ENCODE data around the gene SUN2.

SUN2 gene

DNA sequence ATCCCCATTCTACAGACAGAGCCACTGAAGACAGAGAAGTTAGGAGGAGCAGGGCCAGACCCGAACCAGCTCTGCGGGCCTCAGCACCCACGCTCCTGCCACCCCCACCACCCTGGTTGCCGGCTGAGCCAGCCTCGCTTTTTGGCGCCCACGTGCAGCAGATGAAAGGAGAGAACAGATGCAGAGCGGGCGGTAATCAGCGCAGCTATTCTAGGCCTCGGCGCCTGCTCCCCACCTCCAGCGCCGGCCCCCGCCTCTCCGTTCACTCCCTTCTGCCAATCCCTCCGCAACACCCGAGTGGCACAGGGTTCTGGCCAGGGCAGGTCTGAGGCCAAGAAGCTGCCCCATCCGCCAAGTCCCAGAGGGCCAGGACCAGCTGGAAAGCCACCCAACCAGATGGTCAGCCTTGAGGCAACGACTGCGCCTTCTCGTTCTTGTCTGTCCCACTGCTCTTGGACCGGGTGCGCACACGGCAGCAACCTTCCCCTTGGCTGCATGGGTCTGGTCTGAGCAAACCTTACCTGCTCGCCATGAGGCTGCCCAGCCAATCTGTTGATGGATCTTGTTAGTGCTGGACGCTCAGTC, 21.4 kb upstream of the SUN2 start:
- Histone ChIP-seq H3K4me1 (ENCODE audit: control insufficient read depth, insufficient read depth, low read length) (peaks cover 2% of the 10 kb centered on the region), H3K27me3 (ENCODE audit: control insufficient read depth, insufficient read depth, low read length) (no peaks in the 10 kb centered on the region), H3K4me3 (ENCODE audit: low read length) (no peak overlapping the region), H3K9me3 (ENCODE audit: control insufficient read depth, insufficient read depth, low read length) (no peaks in the 10 kb centered on the region), H3K36me3 (ENCODE audit: control insufficient read depth, insufficient read depth, low read length) (no peaks in the 10 kb centered on the region), H3K27ac (ENCODE audit: low read length) (no peak overlapping the region)
- no peak for DNase-seq (ENCODE audit: low read depth, low spot score)
- no CpG with 5 or more reads among the region's 27 CpGs for WGBS (ENCODE audit: insufficient coverage, insufficient read length)

DNA sequence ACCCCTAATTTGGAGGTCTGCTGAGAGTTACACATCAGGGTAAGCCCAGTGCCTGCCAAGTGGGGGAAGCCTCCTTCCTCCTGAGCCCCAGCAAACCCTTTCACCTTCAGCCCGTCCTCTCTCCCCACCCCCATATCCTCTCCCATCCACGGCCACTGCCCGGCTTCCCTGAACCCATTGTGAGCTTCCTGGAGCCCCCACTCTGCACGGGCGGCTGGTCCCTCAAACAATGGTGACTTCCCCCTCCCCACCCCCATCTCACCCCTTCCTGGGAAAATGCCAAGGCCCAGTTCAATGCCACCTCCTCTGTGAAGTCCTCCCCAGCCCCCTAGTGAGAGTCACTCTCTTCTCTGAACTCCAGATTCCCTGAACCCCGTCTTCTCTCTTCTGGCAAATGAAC, 20.3 kb upstream of the SUN2 start:
- Histone ChIP-seq H3K27me3 (ENCODE audit: control insufficient read depth, insufficient read depth, low read length) (no peaks in the 10 kb centered on the region), H3K27ac (ENCODE audit: low read length) (no peak overlapping the region), H3K9me3 (ENCODE audit: control insufficient read depth, insufficient read depth, low read length) (no peaks in the 10 kb centered on the region), H3K4me1 (ENCODE audit: control insufficient read depth, insufficient read depth, low read length) (peaks cover 2% of the 10 kb centered on the region), H3K4me3 (ENCODE audit: low read length) (no peak overlapping the region), H3K36me3 (ENCODE audit: control insufficient read depth, insufficient read depth, low read length) (no peaks in the 10 kb centered on the region)
- DNase-seq (ENCODE audit: low read depth, low spot score) = no peak
- WGBS (ENCODE audit: insufficient coverage, insufficient read length) = no CpG with 5 or more reads among the region's 6 CpGs

DNA sequence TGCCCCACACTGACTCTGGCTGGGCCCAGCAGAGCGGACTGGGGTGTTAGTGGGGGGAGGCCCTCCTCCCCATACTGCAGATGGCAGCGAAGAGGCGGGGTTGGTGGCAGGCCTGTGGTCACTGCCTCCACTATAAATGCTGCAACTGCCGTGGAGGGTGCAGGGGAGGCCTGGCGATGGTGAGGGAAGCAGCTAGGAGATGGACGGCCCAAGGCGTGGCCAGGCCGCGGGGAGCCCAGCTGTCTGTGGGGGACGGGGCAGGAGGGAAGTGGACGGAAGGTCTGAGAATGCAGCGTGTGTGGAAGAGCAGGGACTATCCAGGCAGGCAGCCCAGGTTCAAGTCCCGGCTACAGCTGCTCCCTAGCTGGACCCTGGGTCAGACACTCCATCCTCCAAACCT, 19.9 kb upstream of the SUN2 start:
- H3K27me3 ChIP-seq (ENCODE audit: control insufficient read depth, insufficient read depth, low read length) = no peaks in the 10 kb centered on the region
- no peaks in the 10 kb centered on the region for H3K36me3 ChIP-seq (ENCODE audit: control insufficient read depth, insufficient read depth, low read length)
- WGBS (ENCODE audit: insufficient coverage, insufficient read length) = no CpG with 5 or more reads among the region's 13 CpGs
- DNase-seq (ENCODE audit: low read depth, low spot score) = no peak
- no peaks in the 10 kb centered on the region for H3K9me3 ChIP-seq (ENCODE audit: control insufficient read depth, insufficient read depth, low read length)
- peaks cover 2% of the 10 kb centered on the region for H3K4me1 ChIP-seq (ENCODE audit: control insufficient read depth, insufficient read depth, low read length)
- H3K4me3 ChIP-seq (ENCODE audit: low read length) = no peak overlapping the region
- H3K27ac ChIP-seq (ENCODE audit: low read length) = no peak overlapping the region

DNA sequence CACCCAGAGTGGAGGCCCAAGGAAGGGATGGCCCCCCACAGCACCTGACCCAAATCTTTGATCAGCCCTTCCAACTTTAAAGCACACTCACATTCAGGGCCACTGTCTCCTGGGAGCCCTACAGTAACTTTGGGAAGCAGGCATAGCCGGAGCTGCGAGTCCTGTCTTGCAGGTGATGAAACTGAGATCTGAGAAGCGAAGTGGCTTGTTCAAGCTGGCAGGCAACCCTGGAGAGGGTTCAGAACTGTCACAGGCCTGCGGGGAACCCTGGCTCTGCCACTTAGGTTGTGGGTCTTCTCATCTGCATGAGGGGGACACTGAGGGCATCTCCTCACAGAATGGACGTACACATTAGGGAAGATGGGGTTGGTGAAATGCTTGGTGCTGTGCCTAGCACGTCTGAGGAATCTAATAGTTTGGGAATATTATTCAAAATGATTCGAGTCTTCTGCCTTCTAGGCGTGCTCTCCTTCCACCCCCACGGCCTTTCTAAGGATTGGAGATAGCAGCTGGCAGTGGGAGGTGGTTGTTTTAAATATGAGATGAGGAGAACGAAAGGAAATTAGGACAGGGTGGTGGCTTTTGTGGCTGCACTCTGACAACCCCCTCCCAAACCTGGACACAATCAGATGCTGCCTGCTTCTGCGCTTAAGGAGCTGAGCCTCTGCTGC, 18.8 kb upstream of the SUN2 start:
- H3K36me3 ChIP-seq (ENCODE audit: control insufficient read depth, insufficient read depth, low read length) = no peaks in the 10 kb centered on the region
- no peaks in the 10 kb centered on the region for H3K9me3 ChIP-seq (ENCODE audit: control insufficient read depth, insufficient read depth, low read length)
- no peak for DNase-seq (ENCODE audit: low read depth, low spot score)
- H3K27ac ChIP-seq (ENCODE audit: low read length) = no peak overlapping the region
- WGBS (ENCODE audit: insufficient coverage, insufficient read length) = no CpG with 5 or more reads among the region's 11 CpGs
- no peaks in the 10 kb centered on the region for H3K27me3 ChIP-seq (ENCODE audit: control insufficient read depth, insufficient read depth, low read length)
- peaks cover 2% of the 10 kb centered on the region for H3K4me1 ChIP-seq (ENCODE audit: control insufficient read depth, insufficient read depth, low read length)
- H3K4me3 ChIP-seq (ENCODE audit: low read length) = no peak overlapping the region

DNA sequence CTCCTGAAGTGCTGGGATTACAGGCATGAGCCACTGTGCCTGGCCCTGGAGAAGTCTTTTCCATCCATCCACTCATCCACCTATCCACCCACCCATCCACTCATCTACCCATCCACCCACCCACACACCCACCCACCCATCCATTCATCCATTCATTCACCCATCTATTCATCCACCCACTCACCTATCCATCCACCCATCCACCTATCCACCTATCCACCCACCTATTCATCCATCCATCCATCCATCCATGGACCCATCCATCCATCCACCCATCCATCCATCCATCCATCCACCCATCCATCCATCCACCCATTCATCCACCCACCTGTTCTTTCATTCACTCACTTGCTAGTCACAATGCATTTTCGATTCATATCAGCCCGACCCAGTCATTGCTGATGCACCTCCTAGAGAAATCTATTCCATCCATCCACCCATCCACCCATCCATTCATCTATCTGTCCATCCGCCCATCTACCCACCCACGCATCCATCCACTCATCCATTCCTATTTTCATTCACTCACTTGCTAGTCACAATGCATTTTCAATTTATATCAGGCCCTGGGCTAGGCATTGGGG, 17.7 kb upstream of the SUN2 start:
- H3K27me3 ChIP-seq (ENCODE audit: control insufficient read depth, insufficient read depth, low read length) = no peaks in the 10 kb centered on the region
- peaks cover 2% of the 10 kb centered on the region for H3K4me1 ChIP-seq (ENCODE audit: control insufficient read depth, insufficient read depth, low read length)
- no peak overlapping the region for H3K4me3 ChIP-seq (ENCODE audit: low read length)
- no peaks in the 10 kb centered on the region for H3K36me3 ChIP-seq (ENCODE audit: control insufficient read depth, insufficient read depth, low read length)
- no peak for DNase-seq (ENCODE audit: low read depth, low spot score)
- H3K27ac ChIP-seq (ENCODE audit: low read length) = no peak overlapping the region
- H3K9me3 ChIP-seq (ENCODE audit: control insufficient read depth, insufficient read depth, low read length) = no peaks in the 10 kb centered on the region
- WGBS (ENCODE audit: insufficient coverage, insufficient read length) = 80% methylated on average over 1 of the region's 4 CpGs

DNA sequence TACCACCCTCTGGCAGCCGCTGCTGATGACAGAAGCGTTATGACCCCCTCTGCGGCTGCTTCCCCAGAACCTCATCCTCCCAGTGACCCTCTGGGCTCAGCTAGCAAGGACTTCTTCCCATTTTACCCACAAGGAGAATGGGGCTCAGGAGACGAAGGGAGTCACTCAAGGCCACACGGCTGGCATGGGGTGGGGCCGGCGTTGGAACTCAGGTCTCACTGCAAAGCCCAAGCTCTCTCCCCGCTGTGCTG, 16.8 kb upstream of the SUN2 start:
- DNase-seq (ENCODE audit: low read depth, low spot score) = no peak
- Histone ChIP-seq H3K36me3 (ENCODE audit: control insufficient read depth, insufficient read depth, low read length) (no peaks in the 10 kb centered on the region), H3K4me1 (ENCODE audit: control insufficient read depth, insufficient read depth, low read length) (peaks cover 2% of the 10 kb centered on the region), H3K9me3 (ENCODE audit: control insufficient read depth, insufficient read depth, low read length) (no peaks in the 10 kb centered on the region), H3K27me3 (ENCODE audit: control insufficient read depth, insufficient read depth, low read length) (no peaks in the 10 kb centered on the region), H3K27ac (ENCODE audit: low read length) (no peak overlapping the region), H3K4me3 (ENCODE audit: low read length) (no peak overlapping the region)
- WGBS (ENCODE audit: insufficient coverage, insufficient read length) = no CpG with 5 or more reads among the region's 8 CpGs

DNA sequence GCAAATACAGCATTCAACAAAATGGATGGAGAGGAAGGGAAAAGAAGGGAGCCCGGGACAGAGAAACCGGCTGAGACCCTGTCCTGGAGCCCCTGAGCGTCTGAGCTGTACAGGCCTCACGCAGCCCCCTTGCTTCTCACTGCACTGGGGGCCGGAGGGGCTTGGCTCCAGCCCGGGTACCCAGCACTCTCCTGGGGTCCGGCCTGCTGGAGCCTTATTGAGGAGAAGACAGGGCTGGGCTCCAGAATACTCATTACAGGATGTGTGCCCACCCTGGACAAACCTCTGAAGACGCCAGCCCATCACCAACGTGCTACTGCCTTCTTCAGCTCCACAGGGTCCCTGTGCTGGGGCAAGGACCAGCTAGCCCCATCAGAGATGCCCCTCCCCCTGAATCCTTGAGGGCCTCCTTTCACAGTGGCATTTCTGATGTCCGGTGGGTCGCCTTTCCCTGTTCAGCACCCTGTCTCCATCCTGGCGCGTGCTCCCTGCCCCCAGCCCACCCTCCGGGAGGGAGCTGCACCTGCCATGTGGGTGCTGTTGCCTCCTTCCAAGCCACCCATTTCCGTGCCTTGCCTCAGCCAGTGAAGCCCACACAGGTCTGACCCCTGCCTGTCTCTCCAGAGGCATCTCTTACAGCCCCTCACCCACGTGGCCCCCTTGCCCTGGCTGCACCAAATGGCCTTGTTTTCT, 14.6 kb upstream of the SUN2 start:
- Histone ChIP-seq H3K36me3 (ENCODE audit: control insufficient read depth, insufficient read depth, low read length) (no peaks in the 10 kb centered on the region), H3K27me3 (ENCODE audit: control insufficient read depth, insufficient read depth, low read length) (no peaks in the 10 kb centered on the region), H3K27ac (ENCODE audit: low read length) (no peak overlapping the region), H3K4me1 (ENCODE audit: control insufficient read depth, insufficient read depth, low read length) (no peaks in the 10 kb centered on the region; the same call in 1 of the 2 replicates), H3K4me3 (ENCODE audit: low read length) (no peak overlapping the region), H3K9me3 (ENCODE audit: control insufficient read depth, insufficient read depth, low read length) (no peaks in the 10 kb centered on the region)
- WGBS (ENCODE audit: insufficient coverage, insufficient read length) = no CpG with 5 or more reads among the region's 16 CpGs
- DNase-seq (ENCODE audit: low read depth, low spot score) = no peak

GRCh38 chr22:38768036-38768435, 12.2 kb upstream of the SUN2 start:
- no CpG with 5 or more reads among the region's 11 CpGs for WGBS (ENCODE audit: insufficient coverage, insufficient read length)
- H3K27ac ChIP-seq (ENCODE audit: low read length) = no peak overlapping the region
- no peaks in the 10 kb centered on the region for H3K27me3 ChIP-seq (ENCODE audit: control insufficient read depth, insufficient read depth, low read length)
- H3K9me3 ChIP-seq (ENCODE audit: control insufficient read depth, insufficient read depth, low read length) = no peaks in the 10 kb centered on the region
- H3K4me1 ChIP-seq (ENCODE audit: control insufficient read depth, insufficient read depth, low read length) = no peaks in the 10 kb centered on the region
- H3K36me3 ChIP-seq (ENCODE audit: control insufficient read depth, insufficient read depth, low read length) = no peaks in the 10 kb centered on the region
- no peak overlapping the region for H3K4me3 ChIP-seq (ENCODE audit: low read length)
- DNase-seq (ENCODE audit: low read depth, low spot score) = no peak

DNA sequence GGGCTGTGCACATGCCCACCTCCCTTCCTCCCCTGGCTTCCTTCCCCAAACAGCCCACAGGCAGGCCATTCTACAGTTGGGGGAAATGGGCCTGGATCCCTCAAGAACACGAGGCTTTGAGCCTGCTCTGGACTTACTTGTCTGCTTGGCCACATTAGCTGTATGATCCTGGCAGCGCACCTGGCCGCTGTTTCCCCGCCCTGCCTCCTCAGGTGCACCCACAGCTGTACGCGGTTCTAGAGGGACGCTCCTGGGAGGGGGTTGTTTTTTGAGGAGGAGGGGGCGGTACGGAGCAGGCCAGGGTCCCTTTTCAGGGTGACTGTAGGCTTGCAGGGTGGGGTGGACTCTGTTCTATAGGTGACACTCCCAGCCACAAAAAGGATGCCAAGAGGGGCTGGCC, 11.5 kb upstream of the SUN2 start:
- DNase-seq (ENCODE audit: low read depth, low spot score) = no peak
- H3K27ac ChIP-seq (ENCODE audit: low read length) = no peak overlapping the region
- H3K4me1 ChIP-seq (ENCODE audit: control insufficient read depth, insufficient read depth, low read length) = no peaks in the 10 kb centered on the region
- no peaks in the 10 kb centered on the region for H3K9me3 ChIP-seq (ENCODE audit: control insufficient read depth, insufficient read depth, low read length)
- no peaks in the 10 kb centered on the region for H3K36me3 ChIP-seq (ENCODE audit: control insufficient read depth, insufficient read depth, low read length)
- no peak overlapping the region for H3K4me3 ChIP-seq (ENCODE audit: low read length)
- WGBS (ENCODE audit: insufficient coverage, insufficient read length) = no CpG with 5 or more reads among the region's 9 CpGs
- H3K27me3 ChIP-seq (ENCODE audit: control insufficient read depth, insufficient read depth, low read length) = no peaks in the 10 kb centered on the region

GRCh38 chr22:38766076-38766777, 10.4 kb upstream of the SUN2 start:
- Histone ChIP-seq H3K4me1 (ENCODE audit: control insufficient read depth, insufficient read depth, low read length) (no peaks in the 10 kb centered on the region), H3K36me3 (ENCODE audit: control insufficient read depth, insufficient read depth, low read length) (no peaks in the 10 kb centered on the region), H3K4me3 (ENCODE audit: low read length) (no peak overlapping the region), H3K27me3 (ENCODE audit: control insufficient read depth, insufficient read depth, low read length) (no peaks in the 10 kb centered on the region), H3K9me3 (ENCODE audit: control insufficient read depth, insufficient read depth, low read length) (no peaks in the 10 kb centered on the region), H3K27ac (ENCODE audit: low read length) (no peak overlapping the region)
- no CpG with 5 or more reads among the region's 14 CpGs for WGBS (ENCODE audit: insufficient coverage, insufficient read length)
- peak; percentile 70 for DNase-seq (ENCODE audit: low read depth, low spot score)
